GM12872 (cell line): ENCODE data around the gene NKX2-1.

Experiments used
- CTCF ChIP-seq: IDR thresholded peaks from 3 replicates; pipeline ENCODE4 v1.5.1; 2011; ENCODE audit warnings: low read depth, mild to moderate bottlenecking, low read length, moderate library complexity; ENCODE audit not compliant: insufficient read depth

Gene NKX2-1

GRCh38 chr14:36498938-36499337 lies 21.1 kb downstream of the NKX2-1 start:
- TF ChIP-seq CTCF: no peak

- no peak for TF ChIP-seq CTCF
These were observed 23.7 kb downstream of the NKX2-1 start for GRCh38 chr14:36496346-36496745.

GRCh38 chr14:36495666-36496065 lies 24.4 kb downstream of the NKX2-1 start:
- no peak for TF ChIP-seq CTCF

GRCh38 chr14:36493761-36494160 lies 26.3 kb downstream of the NKX2-1 start:
- no peak for TF ChIP-seq CTCF

- no peak for TF ChIP-seq CTCF
These were observed 34.3 kb downstream of the NKX2-1 start for GRCh38 chr14:36485773-36486172.

- TF ChIP-seq CTCF: no peak
These were observed 40.7 kb downstream of the NKX2-1 start for GRCh38 chr14:36479344-36479743.

- no peak for TF ChIP-seq CTCF
These were observed 41.2 kb downstream of the NKX2-1 start for GRCh38 chr14:36478782-36479181.

GRCh38 chr14:36477266-36477665 lies 42.8 kb downstream of the NKX2-1 start:
- no peak for TF ChIP-seq CTCF
